HepG2 (cell line): ENCODE data around the gene ATP23. TPM values are rescaled to one million over a fixed set of nuclear protein-coding genes. Genes with fewer than 3 reads are reported as not detected.

ENCODE experiments used
- CENPT ChIP-seq: sonication (generic); formaldehyde crosslinking; IDR thresholded peaks from 2 replicates; pipeline ENCODE4 v1.8.0; 2022; ENCODE audit warnings: low read depth, mild to moderate bottlenecking, moderate library complexity, missing genetic modification reagents
- HMGA1 ChIP-seq: sonication (generic); formaldehyde crosslinking; conservative IDR thresholded peaks from 2 replicates; pipeline ENCODE4 v1.4.0; 2020; ENCODE audit warnings: missing genetic modification reagents
- MEIS1 ChIP-seq: sonication (generic); formaldehyde crosslinking; IDR thresholded peaks from 2 replicates; pipeline ENCODE4 v1.9.0; 2021; ENCODE audit warnings: mild to moderate bottlenecking, missing genetic modification reagents, moderate library complexity, borderline replicate concordance
- POLR2A ChIP-seq, 2 experiments: IDR thresholded peaks; 2 replicates each; pipeline ENCODE4 v1.6.1; 2011; ENCODE audit warnings: low read depth in 2 of 2, low read length in 2 of 2, mild to moderate bottlenecking in 1 of 2, moderate library complexity in 1 of 2; ENCODE audit not compliant: insufficient read depth in 1 of 2
- REL ChIP-seq: sonication (generic); formaldehyde crosslinking; conservative IDR thresholded peaks from 2 replicates; pipeline ENCODE4 v1.8.0; 2022; ENCODE audit warnings: mild to moderate bottlenecking, missing genetic modification reagents, moderate library complexity
- TAF1 ChIP-seq: sonication (generic); formaldehyde crosslinking; IDR thresholded peaks from 2 replicates; pipeline ENCODE4 v1.4.0; 2020; ENCODE audit warnings: missing genetic modification reagents
- ZNF619 ChIP-seq: sonication (generic); formaldehyde crosslinking; IDR thresholded peaks from 2 replicates; pipeline ENCODE4 v1.4.0; 2020; ENCODE audit warnings: mild to moderate bottlenecking, missing genetic modification reagents
- ZNF674 ChIP-seq: sonication (generic); formaldehyde crosslinking; IDR thresholded peaks from 2 replicates; pipeline ENCODE4 v1.5.0; 2020; ENCODE audit warnings: low read depth, mild to moderate bottlenecking, missing genetic modification reagents
- ZNF687 ChIP-seq: sonication (generic); formaldehyde crosslinking; IDR thresholded peaks from 2 replicates; pipeline ENCODE4 v1.5.1; 2020; ENCODE audit warnings: mild to moderate bottlenecking, missing genetic modification reagents, moderate library complexity
- ZNF746 ChIP-seq: sonication (generic); formaldehyde crosslinking; IDR thresholded peaks from 2 replicates; pipeline ENCODE4 v1.8.0; 2022; ENCODE audit warnings: mild to moderate bottlenecking, missing genetic modification reagents
- ZZZ3 ChIP-seq: sonication (generic); formaldehyde crosslinking; IDR thresholded peaks from 2 replicates; pipeline ENCODE4 v1.4.0; 2020; ENCODE audit warnings: missing genetic modification reagents, mild to moderate bottlenecking, borderline replicate concordance
- polyA plus RNA-seq, 8 experiments: library from polyadenylated mRNA; depleted of rRNA in 3 of 8; stranded (reverse) in 7 of 8; unstranded in 1 of 8; fragments of >200 nt; fragmentation: Illumina TruSeq in 4 of 8; extraction: Trizol in 4 of 8; gene quantifications; 2 replicates each; pipeline versions ENCODE4 v1.2.1 to v1.2.3, GENCODE V29; 2011 to 2016; ENCODE audit warnings: low read depth in 4 of 8, missing spikeins in 1 of 8, mixed read lengths in 1 of 8; ENCODE audit not compliant: insufficient read depth in 1 of 8
- total RNA-seq, 5 experiments: library from RNA; depleted of rRNA; stranded (reverse); fragments of >200 nt; fragmentation: Illumina TruSeq; extraction: Trizol; gene quantifications; 2 replicates each; pipeline ENCODE4 v1.2.3, GENCODE V29; 2016; ENCODE audit warnings: low read depth in 1 of 5
- TF ChIP-seq, protein P1 (sequence below): sonication (generic); formaldehyde crosslinking; IDR thresholded peaks from one replicate; pipeline ENCODE4 v1.5.1; 2020; ENCODE audit warnings: mild to moderate bottlenecking, missing genetic modification reagents; ENCODE audit errors: not compliant biosample characterization
- TF ChIP-seq, protein P2 (sequence below): sonication (generic); formaldehyde crosslinking; IDR thresholded peaks from 2 replicates; pipeline ENCODE4 v1.4.0; 2020; ENCODE audit warnings: missing genetic modification reagents, borderline replicate concordance

ATP23 gene
- total and polyA plus RNA-seq, 2 of the 13 experiments (the other 11 are each of a cell fraction or from before 2014, with no cell fraction given): 12.1 to 14.7 TPM

GRCh38 chr12:57904848-57905811 is 36.2 kb upstream of the ATP23 start (continued):
- TF ChIP-seq, protein P1, sequence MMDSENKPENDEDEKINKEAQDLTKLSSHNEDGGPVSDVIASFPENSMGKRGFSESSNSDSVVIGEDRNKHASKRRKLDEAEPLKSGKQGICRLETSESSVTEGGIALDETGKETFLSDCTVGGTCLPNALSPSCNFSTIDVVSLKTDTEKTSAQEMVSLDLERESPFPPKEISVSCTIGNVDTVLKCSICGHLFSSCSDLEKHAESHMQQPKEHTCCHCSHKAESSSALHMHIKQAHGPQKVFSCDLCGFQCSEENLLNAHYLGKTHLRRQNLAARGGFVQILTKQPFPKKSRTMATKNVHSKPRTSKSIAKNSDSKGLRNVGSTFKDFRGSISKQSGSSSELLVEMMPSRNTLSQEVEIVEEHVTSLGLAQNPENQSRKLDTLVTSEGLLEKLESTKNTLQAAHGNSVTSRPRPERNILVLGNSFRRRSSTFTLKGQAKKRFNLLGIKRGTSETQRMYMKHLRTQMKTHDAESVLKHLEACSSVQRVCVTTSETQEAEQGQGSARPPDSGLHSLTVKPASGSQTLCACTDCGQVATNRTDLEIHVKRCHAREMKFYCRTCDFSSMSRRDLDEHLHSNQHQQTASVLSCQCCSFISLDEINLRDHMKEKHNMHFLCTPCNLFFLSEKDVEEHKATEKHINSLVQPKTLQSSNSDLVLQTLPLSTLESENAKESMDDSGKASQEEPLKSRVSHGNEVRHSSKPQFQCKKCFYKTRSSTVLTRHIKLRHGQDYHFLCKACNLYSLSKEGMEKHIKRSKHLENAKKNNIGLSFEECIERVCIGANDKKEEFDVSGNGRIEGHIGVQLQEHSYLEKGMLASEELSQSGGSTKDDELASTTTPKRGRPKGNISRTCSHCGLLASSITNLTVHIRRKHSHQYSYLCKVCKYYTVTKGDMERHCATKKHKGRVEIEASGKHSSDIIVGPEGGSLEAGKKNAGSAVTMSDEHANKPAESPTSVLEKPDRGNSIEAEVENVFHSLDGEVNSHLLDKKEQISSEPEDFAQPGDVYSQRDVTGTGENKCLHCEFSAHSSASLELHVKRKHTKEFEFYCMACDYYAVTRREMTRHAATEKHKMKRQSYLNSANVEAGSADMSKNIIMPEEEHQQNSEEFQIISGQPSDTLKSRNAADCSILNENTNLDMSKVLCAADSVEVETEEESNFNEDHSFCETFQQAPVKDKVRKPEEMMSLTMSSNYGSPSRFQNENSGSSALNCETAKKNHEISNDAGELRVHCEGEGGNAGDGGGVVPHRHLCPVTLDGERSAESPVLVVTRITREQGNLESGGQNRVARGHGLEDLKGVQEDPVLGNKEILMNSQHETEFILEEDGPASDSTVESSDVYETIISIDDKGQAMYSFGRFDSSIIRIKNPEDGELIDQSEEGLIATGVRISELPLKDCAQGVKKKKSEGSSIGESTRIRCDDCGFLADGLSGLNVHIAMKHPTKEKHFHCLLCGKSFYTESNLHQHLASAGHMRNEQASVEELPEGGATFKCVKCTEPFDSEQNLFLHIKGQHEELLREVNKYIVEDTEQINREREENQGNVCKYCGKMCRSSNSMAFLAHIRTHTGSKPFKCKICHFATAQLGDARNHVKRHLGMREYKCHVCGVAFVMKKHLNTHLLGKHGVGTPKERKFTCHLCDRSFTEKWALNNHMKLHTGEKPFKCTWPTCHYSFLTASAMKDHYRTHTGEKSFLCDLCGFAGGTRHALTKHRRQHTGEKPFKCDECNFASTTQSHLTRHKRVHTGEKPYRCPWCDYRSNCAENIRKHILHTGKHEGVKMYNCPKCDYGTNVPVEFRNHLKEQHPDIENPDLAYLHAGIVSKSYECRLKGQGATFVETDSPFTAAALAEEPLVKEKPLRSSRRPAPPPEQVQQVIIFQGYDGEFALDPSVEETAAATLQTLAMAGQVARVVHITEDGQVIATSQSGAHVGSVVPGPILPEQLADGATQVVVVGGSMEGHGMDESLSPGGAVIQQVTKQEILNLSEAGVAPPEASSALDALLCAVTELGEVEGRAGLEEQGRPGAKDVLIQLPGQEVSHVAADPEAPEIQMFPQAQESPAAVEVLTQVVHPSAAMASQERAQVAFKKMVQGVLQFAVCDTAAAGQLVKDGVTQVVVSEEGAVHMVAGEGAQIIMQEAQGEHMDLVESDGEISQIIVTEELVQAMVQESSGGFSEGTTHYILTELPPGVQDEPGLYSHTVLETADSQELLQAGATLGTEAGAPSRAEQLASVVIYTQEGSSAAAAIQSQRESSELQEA (CRISPR knock-in tag): no peak
- no peak for TF ChIP-seq ZNF674 (CRISPR knock-in tag)
- TF ChIP-seq REL (CRISPR knock-in tag): no peak
- no peak for TF ChIP-seq ZNF746
- no peak for TF ChIP-seq ZZZ3
- TF ChIP-seq, protein P2, sequence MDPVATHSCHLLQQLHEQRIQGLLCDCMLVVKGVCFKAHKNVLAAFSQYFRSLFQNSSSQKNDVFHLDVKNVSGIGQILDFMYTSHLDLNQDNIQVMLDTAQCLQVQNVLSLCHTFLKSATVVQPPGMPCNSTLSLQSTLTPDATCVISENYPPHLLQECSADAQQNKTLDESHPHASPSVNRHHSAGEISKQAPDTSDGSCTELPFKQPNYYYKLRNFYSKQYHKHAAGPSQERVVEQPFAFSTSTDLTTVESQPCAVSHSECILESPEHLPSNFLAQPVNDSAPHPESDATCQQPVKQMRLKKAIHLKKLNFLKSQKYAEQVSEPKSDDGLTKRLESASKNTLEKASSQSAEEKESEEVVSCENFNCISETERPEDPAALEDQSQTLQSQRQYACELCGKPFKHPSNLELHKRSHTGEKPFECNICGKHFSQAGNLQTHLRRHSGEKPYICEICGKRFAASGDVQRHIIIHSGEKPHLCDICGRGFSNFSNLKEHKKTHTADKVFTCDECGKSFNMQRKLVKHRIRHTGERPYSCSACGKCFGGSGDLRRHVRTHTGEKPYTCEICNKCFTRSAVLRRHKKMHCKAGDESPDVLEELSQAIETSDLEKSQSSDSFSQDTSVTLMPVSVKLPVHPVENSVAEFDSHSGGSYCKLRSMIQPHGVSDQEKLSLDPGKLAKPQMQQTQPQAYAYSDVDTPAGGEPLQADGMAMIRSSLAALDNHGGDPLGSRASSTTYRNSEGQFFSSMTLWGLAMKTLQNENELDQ (CRISPR knock-in tag): no peak
- no peak for TF ChIP-seq ZNF619 (CRISPR knock-in tag)
- TF ChIP-seq CENPT (CRISPR knock-in tag): no peak
- TF ChIP-seq POLR2A (IDR thresholded peaks at IDR 0.05; ENCODE audit: insufficient read depth in 1 of 2, low read depth in 2 of 2, low read length in 2 of 2): no peak
- TF ChIP-seq ZNF687 (CRISPR knock-in tag): no peak
- no peak for TF ChIP-seq HMGA1
- no peak for TF ChIP-seq MEIS1 (CRISPR knock-in tag)
- no peak for TF ChIP-seq TAF1 (CRISPR knock-in tag)
